Measurements from ENCODE around the gene PRAMEF33. TPM values are rescaled to one million over a fixed set of nuclear protein-coding genes. Genes with fewer than 3 reads are reported as not detected.
"Not testable (repeated sequence)": the region's sequence is repeated elsewhere in the genome, so short reads cannot be mapped to it uniquely, and the experiment has no call there.

PRAMEF33 gene

DNA sequence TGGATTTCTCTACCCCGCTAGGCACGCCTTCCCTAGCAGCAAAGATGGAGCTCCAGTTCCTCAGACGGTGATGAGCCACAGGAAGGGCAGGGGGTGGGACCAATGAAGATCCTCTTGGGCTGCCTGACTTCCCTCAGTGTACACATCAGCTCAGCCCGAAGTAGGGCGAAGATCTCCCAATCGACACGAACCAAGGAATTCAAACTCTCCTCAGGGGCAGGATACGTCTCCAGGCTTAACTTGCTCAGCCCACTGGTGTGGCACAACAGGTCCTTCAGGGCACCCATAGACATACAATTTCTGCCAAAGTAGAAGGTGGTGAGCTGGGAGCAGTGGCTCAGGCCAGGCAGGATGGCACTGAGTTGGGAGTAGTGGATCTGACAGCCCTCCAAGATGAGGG, 39.2 kb downstream of the PRAMEF33 start:
- not testable (repeated sequence) for H3K36me3 ChIP-seq (ENCODE audit: insufficient read depth, low read length); H3K9me3 ChIP-seq (replicated peaks; ENCODE audit: low read length); H3K4me1 ChIP-seq (ENCODE audit: control insufficient read depth, insufficient read depth, low read length); H3K4me3 ChIP-seq (ENCODE audit: low read length); H3K4me2 ChIP-seq (ENCODE audit: low read length); H3K9ac ChIP-seq (ENCODE audit: low read depth, low read length); H3K27me3 ChIP-seq (ENCODE audit: control insufficient read depth, insufficient read depth, low read length)

GRCh38 chr1:13347034-13347433, 43.7 kb downstream of the PRAMEF33 start, which contains the start of gene PRAMEF14:
PRAMEF14 (minus strand) TSS chr1:13347134; CDS start chr1:13345314, 1,820 bp downstream.
- H3K4me2 ChIP-seq (ENCODE audit: low read length); H3K4me1 ChIP-seq (ENCODE audit: control insufficient read depth, insufficient read depth, low read length); H3K9me3 ChIP-seq (replicated peaks; ENCODE audit: low read length); H3K9ac ChIP-seq (ENCODE audit: low read depth, low read length); H3K36me3 ChIP-seq (ENCODE audit: insufficient read depth, low read length); H3K4me3 ChIP-seq (ENCODE audit: low read length); H3K27me3 ChIP-seq (ENCODE audit: control insufficient read depth, insufficient read depth, low read length): not testable (repeated sequence)

DNA sequence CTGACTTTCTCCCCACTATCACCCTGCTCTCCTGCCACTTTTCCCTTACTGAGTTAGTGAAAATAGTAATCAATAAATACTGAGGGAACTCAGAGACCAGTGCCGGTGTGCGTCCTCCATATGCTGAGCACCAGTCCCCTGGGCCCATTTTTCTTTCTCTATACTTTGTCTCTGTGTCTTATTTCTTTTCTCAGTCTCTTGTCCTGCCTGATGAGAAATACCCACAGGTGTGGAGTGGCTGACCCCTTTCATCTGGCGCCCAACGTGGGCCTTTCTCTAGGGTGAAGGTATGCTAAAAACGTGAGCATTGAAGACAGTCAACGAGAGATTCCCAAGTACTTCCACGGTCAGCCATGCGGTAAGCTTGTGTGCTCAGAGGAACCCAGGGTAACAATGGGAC, 50.1 kb downstream of the PRAMEF33 start:
- not testable (repeated sequence) for H3K27me3 ChIP-seq (ENCODE audit: control insufficient read depth, insufficient read depth, low read length); H3K4me3 ChIP-seq (ENCODE audit: low read length); H3K4me2 ChIP-seq (ENCODE audit: low read length); H3K36me3 ChIP-seq (ENCODE audit: insufficient read depth, low read length); H3K9me3 ChIP-seq (replicated peaks; ENCODE audit: low read length); H3K9ac ChIP-seq (ENCODE audit: low read depth, low read length); H3K4me1 ChIP-seq (ENCODE audit: control insufficient read depth, insufficient read depth, low read length)

DNA sequence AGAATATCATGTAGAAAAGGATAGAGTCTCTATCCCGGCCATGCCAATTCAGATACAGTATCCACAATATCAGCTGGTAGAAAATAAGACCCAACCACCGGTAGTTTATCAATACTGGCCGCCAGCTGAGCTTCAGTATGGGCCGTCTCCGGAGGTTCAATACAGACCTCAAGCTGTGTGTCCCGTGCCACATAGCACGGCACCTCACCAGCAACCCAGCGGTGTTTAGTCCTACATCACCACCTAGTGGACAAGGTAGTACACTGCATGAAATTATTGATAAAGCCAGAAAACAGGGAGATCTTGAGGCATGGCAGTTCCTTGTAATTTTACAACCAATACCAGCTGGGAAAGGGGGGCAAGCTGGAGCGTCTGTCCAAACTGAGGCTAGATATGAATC, 51.1 kb downstream of the PRAMEF33 start:
- H3K4me2 ChIP-seq (ENCODE audit: low read length); H3K4me3 ChIP-seq (ENCODE audit: low read length); H3K27me3 ChIP-seq (ENCODE audit: control insufficient read depth, insufficient read depth, low read length); H3K9ac ChIP-seq (ENCODE audit: low read depth, low read length); H3K9me3 ChIP-seq (replicated peaks; ENCODE audit: low read length); H3K36me3 ChIP-seq (ENCODE audit: insufficient read depth, low read length); H3K4me1 ChIP-seq (ENCODE audit: control insufficient read depth, insufficient read depth, low read length): not testable (repeated sequence)

- H3K4me2 ChIP-seq (ENCODE audit: low read length); H3K9ac ChIP-seq (ENCODE audit: low read depth, low read length); H3K4me3 ChIP-seq (ENCODE audit: low read length); H3K4me1 ChIP-seq (ENCODE audit: control insufficient read depth, insufficient read depth, low read length); H3K9me3 ChIP-seq (replicated peaks; ENCODE audit: low read length); H3K36me3 ChIP-seq (ENCODE audit: insufficient read depth, low read length); H3K27me3 ChIP-seq (ENCODE audit: control insufficient read depth, insufficient read depth, low read length): not testable (repeated sequence)
Measured at GRCh38 chr1:13356774-13357173, 53.4 kb downstream of the PRAMEF33 start.

Small RNA genes lying within 50 kb of the gene (small RNA-seq; reads per million reads assigned to genes)
- gene RNU6-771P, result not detected
